ENCODE measurements around the gene NAALADL2.

NAALADL2 gene

GRCh38 chr3:175001091-175001490 is 142.0 kb downstream of the NAALADL2 start:
- no peak for DNase-seq

GRCh38 chr3:175002732-175003143 is 143.6 kb downstream of the NAALADL2 start:
- DNase-seq, result peak; percentile 80

- DNase-seq, result no peak
These were observed 144.5 kb downstream of the NAALADL2 start for GRCh38 chr3:175003590-175003989.

- no peak for DNase-seq
These were observed 146.1 kb downstream of the NAALADL2 start for GRCh38 chr3:175005193-175005592.

GRCh38 chr3:175005881-175006280 is 146.7 kb downstream of the NAALADL2 start:
- DNase-seq, result no peak

- peak; percentile 32 for DNase-seq
These were observed 148.2 kb downstream of the NAALADL2 start for GRCh38 chr3:175007306-175007705.

GRCh38 chr3:175009295-175009694 is 150.2 kb downstream of the NAALADL2 start:
- no peak for DNase-seq

- no peak for DNase-seq
These were observed 156.0 kb downstream of the NAALADL2 start for GRCh38 chr3:175015056-175015635.

GRCh38 chr3:175018946-175019727 is 160.0 kb downstream of the NAALADL2 start:
- no peak for DNase-seq

- DNase-seq, result peak; percentile 17
These were observed 161.0 kb downstream of the NAALADL2 start for GRCh38 chr3:175020101-175020500.

GRCh38 chr3:175029828-175030227 is 170.7 kb downstream of the NAALADL2 start:
- no peak for DNase-seq

GRCh38 chr3:175039875-175040274 is 180.7 kb downstream of the NAALADL2 start:
- DNase-seq, result no peak

- DNase-seq, result no peak
These were observed 182.2 kb downstream of the NAALADL2 start for GRCh38 chr3:175041369-175041768.

- no peak for DNase-seq
These were observed 187.5 kb downstream of the NAALADL2 start for GRCh38 chr3:175046601-175047000.

GRCh38 chr3:175047786-175048185 is 188.7 kb downstream of the NAALADL2 start:
- DNase-seq, result no peak

- no peak for DNase-seq
These were observed 198.3 kb downstream of the NAALADL2 start for GRCh38 chr3:175057401-175057800.

GRCh38 chr3:175059788-175060187 is 200.7 kb downstream of the NAALADL2 start:
- no peak for DNase-seq

GRCh38 chr3:175065497-175065896 is 206.4 kb downstream of the NAALADL2 start:
- no peak for DNase-seq

- no peak for DNase-seq
These were observed 207.7 kb downstream of the NAALADL2 start for GRCh38 chr3:175066617-175067415.

- no peak for DNase-seq
These were observed 209.5 kb downstream of the NAALADL2 start for GRCh38 chr3:175068587-175068986.

GRCh38 chr3:175070946-175071345 is 211.8 kb downstream of the NAALADL2 start:
- DNase-seq, result no peak

GRCh38 chr3:175073219-175073905 is 214.2 kb downstream of the NAALADL2 start:
- no peak for DNase-seq

- DNase-seq, result no peak
These were observed 216.1 kb downstream of the NAALADL2 start for GRCh38 chr3:175075269-175075668.

All from NCI-H226 (cell line).